SU-DHL-6 (cell line): ENCODE measurements around the gene TDRD1.

ENCODE experiments used
- H2AFZ ChIP-seq: fragments of 200-600 bp; sonication (generic); 2 replicates; pipeline ENCODE4 v1.6.1; 2014; ENCODE audit warnings: low read depth, mild to moderate bottlenecking, moderate library complexity, mixed read lengths, antibody characterized with exemption, low read length; ENCODE audit not compliant: severe bottlenecking
- H3F3A ChIP-seq: fragments of 200-600 bp; shearing (Covaris generic); 2 replicates; pipeline ENCODE4 v1.6.0; 2016; ENCODE audit warnings: antibody characterized with exemption, mild to moderate bottlenecking; ENCODE audit not compliant: insufficient read depth
- H3K27ac ChIP-seq: fragments of 200-600 bp; sonication (generic); 2 replicates; pipeline ENCODE4 v1.5.1; 2016; ENCODE audit warnings: low read depth, mild to moderate bottlenecking, low read length, moderate library complexity, mixed read lengths
- H3K27me3 ChIP-seq: fragments of 200-600 bp; sonication (generic), shearing (Covaris generic); 2 replicates; pipeline ENCODE4 v1.6.0; 2014; ENCODE audit warnings: mild to moderate bottlenecking, low read length
- H3K36me3 ChIP-seq: fragments of 200-600 bp; sonication (generic); 2 replicates; pipeline ENCODE4 v1.6.1; 2014; ENCODE audit warnings: mild to moderate bottlenecking, low read length, mixed read lengths
- H3K4me2 ChIP-seq: fragments of 300-600, 200-600 bp; shearing (Covaris generic), sonication (generic); 2 replicates; pipeline ENCODE4 v1.6.0; 2014; ENCODE audit warnings: low read length, low read depth, mild to moderate bottlenecking; ENCODE audit not compliant: poor library complexity, severe bottlenecking
- H3K4me3 ChIP-seq: fragments of 200-600 bp; sonication (generic); 2 replicates; pipeline ENCODE4 v1.5.1; 2014; ENCODE audit warnings: antibody characterized with exemption, low read length, mild to moderate bottlenecking, mixed read lengths; ENCODE audit not compliant: insufficient read depth, poor library complexity, severe bottlenecking
- H3K79me2 ChIP-seq: fragments of 200-600 bp; sonication (generic); 2 replicates; pipeline ENCODE4 v1.6.1; 2014; ENCODE audit warnings: mild to moderate bottlenecking, low read length, moderate library complexity; ENCODE audit not compliant: insufficient read depth
- H3K9ac ChIP-seq: fragments of 200-600 bp; sonication (generic); 2 replicates; pipeline ENCODE4 v1.7.0; 2014; ENCODE audit warnings: mild to moderate bottlenecking, low read length
- H3K9me2 ChIP-seq: fragments of 200-600 bp; sonication (generic); replicated peaks from 2 replicates; pipeline ENCODE4 v1.6.1; 2014; ENCODE audit warnings: low read length; ENCODE audit not compliant: insufficient read depth
- H3K9me3 ChIP-seq: fragments of 200-600 bp; sonication (generic); 2 replicates; pipeline ENCODE4 v1.6.1; 2014; ENCODE audit warnings: low read length, mixed read lengths; ENCODE audit not compliant: insufficient read depth
- H4K20me1 ChIP-seq: fragments of 200-600 bp; sonication (generic); 2 replicates; pipeline ENCODE4 v1.6.1; 2014; ENCODE audit warnings: low read depth, mild to moderate bottlenecking, antibody characterized with exemption, low read length, moderate library complexity, mixed read lengths
- EZH2phosphoT487 ChIP-seq: fragments of 200-600 bp; sonication (generic), shearing (Covaris generic); conservative IDR thresholded peaks from 2 replicates; pipeline ENCODE4 v1.6.1; 2018; ENCODE audit warnings: mild to moderate bottlenecking, antibody characterized with exemption, low read length, moderate library complexity, mixed read lengths
- TF ChIP-seq, protein P1 (sequence below): fragments of 200-600 bp; sonication (generic); IDR thresholded peaks from one replicate; pipeline ENCODE4 v1.5.1; 2017; ENCODE audit warnings: antibody characterized with exemption, mild to moderate bottlenecking, low read length, moderate library complexity; ENCODE audit not compliant: insufficient read depth, poor library complexity, severe bottlenecking

Gene TDRD1

DNA sequence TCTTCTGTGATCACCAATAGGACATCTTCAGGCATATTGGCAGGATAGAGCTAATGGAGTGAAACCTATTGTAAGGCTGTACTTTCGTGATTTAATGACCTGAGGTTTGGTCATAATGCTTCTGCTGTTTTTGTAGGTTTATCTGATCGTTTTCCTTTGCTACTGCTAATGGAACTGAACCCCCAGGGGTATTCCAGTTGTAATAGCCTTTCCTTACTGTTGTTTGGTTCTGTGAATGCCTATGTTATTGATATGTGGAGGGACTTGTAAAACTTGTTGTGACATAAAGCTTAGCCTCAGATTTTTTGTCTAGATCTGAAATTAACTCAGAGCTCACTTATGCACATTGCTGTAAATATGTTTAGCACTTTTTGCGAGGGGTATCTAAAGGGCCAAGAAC, 49.0 kb downstream of the TDRD1 start:
- H3K4me3 ChIP-seq = no peak overlapping the region
- no peaks in the 10 kb centered on the region for H3F3A ChIP-seq
- H3K9me2 ChIP-seq = no peaks in the 10 kb centered on the region
- no peak overlapping the region for H3K9ac ChIP-seq
- H3K36me3 ChIP-seq = no peaks in the 10 kb centered on the region
- no peaks in the 10 kb centered on the region for H3K79me2 ChIP-seq
- no peak overlapping the region for H3K4me2 ChIP-seq
- no peak for TF ChIP-seq EZH2phosphoT487
- TF ChIP-seq, protein P1, sequence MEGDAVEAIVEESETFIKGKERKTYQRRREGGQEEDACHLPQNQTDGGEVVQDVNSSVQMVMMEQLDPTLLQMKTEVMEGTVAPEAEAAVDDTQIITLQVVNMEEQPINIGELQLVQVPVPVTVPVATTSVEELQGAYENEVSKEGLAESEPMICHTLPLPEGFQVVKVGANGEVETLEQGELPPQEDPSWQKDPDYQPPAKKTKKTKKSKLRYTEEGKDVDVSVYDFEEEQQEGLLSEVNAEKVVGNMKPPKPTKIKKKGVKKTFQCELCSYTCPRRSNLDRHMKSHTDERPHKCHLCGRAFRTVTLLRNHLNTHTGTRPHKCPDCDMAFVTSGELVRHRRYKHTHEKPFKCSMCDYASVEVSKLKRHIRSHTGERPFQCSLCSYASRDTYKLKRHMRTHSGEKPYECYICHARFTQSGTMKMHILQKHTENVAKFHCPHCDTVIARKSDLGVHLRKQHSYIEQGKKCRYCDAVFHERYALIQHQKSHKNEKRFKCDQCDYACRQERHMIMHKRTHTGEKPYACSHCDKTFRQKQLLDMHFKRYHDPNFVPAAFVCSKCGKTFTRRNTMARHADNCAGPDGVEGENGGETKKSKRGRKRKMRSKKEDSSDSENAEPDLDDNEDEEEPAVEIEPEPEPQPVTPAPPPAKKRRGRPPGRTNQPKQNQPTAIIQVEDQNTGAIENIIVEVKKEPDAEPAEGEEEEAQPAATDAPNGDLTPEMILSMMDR = no peak
- no peaks in the 10 kb centered on the region for H3K9me3 ChIP-seq
- no peak overlapping the region for H2AFZ ChIP-seq
- H3K27ac ChIP-seq = no peak overlapping the region
- H4K20me1 ChIP-seq = no peaks in the 10 kb centered on the region
- no peaks in the 10 kb centered on the region for H3K27me3 ChIP-seq

DNA sequence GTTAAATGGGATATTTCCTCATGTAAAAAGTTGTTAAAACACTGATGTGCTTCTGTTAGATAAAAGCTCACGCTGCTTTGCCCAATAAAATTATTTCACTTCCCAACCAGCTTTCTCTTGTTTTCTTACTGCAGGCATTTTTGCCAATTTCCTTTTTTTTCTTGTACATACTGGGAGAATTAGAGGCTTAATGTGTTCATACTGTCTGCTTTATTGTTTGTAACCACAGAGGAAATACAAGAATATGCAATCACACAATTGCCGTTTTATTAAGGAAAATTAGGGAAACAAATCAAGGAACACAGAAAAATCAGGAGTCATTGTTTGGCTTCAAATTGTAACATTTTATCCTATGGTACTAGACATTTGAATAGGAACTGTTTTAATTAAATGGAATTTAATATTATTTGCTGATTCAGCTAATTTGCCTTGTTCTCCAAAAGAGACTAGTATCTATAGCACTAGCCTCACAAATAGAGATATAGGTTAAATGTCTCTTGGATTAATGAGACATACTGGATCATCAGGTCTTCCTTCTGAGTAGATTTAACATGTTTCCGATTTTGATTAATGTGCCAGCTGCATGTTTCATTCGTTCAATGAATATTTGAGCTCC, 53.5 kb downstream of the TDRD1 start:
- Histone ChIP-seq H3K4me2 (no peak overlapping the region), H3K9me3 (no peaks in the 10 kb centered on the region), H3F3A (no peaks in the 10 kb centered on the region), H3K9me2 (no peaks in the 10 kb centered on the region), H3K4me3 (no peak overlapping the region), H3K27ac (no peak overlapping the region), H3K79me2 (no peaks in the 10 kb centered on the region), H2AFZ (no peak overlapping the region), H4K20me1 (no peaks in the 10 kb centered on the region), H3K27me3 (no peaks in the 10 kb centered on the region), H3K9ac (no peak overlapping the region), H3K36me3 (no peaks in the 10 kb centered on the region)
- no peak for TF ChIP-seq EZH2phosphoT487
- TF ChIP-seq, protein P1 = no peak

DNA sequence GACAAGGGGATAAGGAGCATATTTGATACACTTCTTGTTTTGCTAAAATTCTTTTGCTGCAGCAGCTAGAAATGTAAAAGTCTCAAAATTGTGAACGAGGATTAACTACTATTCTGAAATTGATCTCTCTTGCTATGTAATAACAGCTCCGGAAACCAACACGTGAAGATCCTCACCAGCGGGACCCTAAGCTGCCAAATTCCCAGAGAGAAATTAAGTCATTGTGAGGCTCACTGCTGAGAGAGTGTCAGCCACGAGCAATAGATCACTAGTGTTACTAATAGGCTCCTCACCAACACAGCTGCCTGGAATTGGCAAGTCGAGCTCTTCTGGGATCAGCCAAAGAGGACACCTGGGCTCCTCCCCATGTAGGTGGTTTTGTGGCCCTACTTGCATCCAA, 54.3 kb downstream of the TDRD1 start:
- Histone ChIP-seq H3K9ac (no peak overlapping the region), H3F3A (no peaks in the 10 kb centered on the region), H3K4me3 (no peak overlapping the region), H3K27ac (no peak overlapping the region), H3K36me3 (no peaks in the 10 kb centered on the region), H3K9me3 (no peaks in the 10 kb centered on the region), H4K20me1 (no peaks in the 10 kb centered on the region), H3K27me3 (no peaks in the 10 kb centered on the region), H3K79me2 (no peaks in the 10 kb centered on the region), H2AFZ (no peak overlapping the region), H3K9me2 (no peaks in the 10 kb centered on the region), H3K4me2 (no peak overlapping the region)
- TF ChIP-seq EZH2phosphoT487 = no peak
- TF ChIP-seq, protein P1 = no peak
